ENCODE measurements around the gene SLC25A13. TPM values are rescaled to one million over a fixed set of nuclear protein-coding genes. Genes with fewer than 3 reads are reported as not detected.
"Not testable (repeated sequence)": the region's sequence is repeated elsewhere in the genome, so short reads cannot be mapped to it uniquely, and the experiment has no call there.

The SLC25A13 gene
- polyA plus RNA-seq, 1 donor = 47.9 TPM

- no peak for DNase-seq
These were observed 5.5 kb upstream of the SLC25A13 start for GRCh38 chr7:96327429-96327828.

DNA sequence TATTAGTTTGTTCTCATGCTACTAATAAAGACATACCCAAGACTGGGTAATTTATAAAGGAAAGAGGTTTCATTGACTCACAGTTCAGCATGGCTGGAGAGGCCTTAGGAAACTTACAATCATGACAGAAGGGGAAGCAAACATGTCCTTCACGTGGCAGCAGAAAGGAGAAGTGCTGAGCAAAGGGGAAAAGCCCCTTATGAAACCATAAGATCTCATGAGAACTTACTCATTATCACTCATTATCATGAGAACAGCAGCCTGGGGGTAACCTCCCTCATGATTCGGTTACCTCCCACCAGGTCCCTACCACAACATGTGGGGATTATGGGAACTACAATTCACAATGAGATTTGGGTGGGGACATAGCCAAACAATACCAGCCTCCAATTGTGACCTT, 4.9 kb upstream of the SLC25A13 start:
- not testable (repeated sequence) for DNase-seq

DNA sequence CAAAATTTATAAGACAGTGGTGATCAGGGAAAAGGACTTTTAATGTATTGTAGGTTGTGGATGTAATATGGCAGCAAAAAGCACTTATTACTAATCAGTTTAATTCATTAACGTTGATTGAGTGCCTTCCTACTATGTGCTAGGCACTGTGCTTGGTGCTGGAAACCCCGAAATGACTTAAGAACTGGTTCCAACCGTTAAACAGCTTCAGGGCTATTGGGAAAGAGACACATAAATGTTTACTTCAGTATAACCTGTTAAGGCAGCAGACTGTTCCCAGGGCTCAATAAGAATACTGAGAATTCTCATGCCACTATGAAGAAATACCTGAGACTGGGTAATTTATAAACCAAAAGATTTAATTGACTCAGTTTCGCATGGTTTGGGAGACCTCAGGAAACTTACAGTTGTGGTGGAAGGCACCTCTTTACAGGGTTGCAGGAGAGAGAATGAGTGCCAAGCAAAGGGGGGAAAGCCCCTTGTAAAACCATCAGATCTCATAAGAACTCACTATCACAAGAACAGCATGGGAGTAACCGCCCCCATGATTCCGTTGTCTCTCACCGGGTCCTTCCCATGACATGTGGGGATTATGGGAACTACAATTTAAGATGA, 1.1 kb upstream of the SLC25A13 start:
- no peak for DNase-seq

- no peak for DNase-seq
These were observed 436 bp upstream of the SLC25A13 start for GRCh38 chr7:96322373-96322695.

DNA sequence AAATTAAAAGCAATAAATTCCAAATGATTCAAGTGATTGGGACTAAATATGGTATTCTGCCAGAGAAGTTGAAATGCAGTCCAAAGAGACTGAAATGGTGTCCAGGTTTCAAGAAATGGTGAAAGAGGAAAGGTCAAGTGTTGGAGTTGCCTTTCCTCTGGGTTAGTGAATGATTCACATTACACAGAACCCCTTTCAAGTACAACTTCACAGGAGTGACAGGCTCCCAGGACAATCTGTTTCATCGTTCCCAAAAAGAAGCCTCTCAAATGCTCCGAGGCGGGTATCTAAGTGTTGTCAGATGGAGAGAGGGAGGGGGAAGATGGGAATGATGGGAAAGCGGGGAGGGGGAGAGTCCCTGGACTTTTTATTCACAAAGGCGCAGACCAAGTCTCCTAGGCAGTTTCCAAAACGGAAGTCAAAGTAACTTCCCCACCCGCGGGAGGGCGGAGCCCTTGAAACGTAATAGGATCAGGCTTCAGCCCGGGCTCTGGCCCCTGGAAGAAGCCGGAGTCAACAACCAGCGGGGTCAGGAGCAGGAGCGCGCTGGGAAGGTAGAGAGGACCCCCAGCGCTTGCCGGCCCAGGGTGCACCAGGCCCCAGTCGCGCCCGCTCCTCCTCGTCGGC, 754 bp downstream of the SLC25A13 start:
- peak; percentile 91 for DNase-seq

DNA sequence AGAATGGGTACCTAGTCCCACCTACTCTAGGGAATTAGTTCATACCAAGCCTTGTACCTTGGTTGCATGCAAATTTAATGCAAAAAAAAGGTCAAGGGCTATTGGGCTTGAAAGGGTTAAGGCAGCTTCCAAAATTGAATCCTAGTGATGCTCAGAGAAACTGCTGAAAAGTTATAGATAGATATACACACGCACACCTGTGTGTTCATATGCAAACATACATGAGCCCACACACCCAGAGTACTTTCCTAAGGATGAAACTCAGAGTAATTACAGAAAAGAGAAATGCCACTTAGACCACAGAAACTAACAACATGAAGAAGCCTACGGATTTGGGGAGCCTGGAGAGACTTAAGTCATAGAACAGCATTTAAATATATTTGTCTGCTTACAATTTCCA, 1.5 kb downstream of the SLC25A13 start:
- DNase-seq = no peak

- DNase-seq = no peak
These were observed 2.5 kb downstream of the SLC25A13 start for GRCh38 chr7:96319439-96319838.

- DNase-seq = no peak
These were observed 4.9 kb downstream of the SLC25A13 start for GRCh38 chr7:96316949-96317348.

- DNase-seq = no peak
These were observed 6.8 kb downstream of the SLC25A13 start for GRCh38 chr7:96315125-96315512.

DNA sequence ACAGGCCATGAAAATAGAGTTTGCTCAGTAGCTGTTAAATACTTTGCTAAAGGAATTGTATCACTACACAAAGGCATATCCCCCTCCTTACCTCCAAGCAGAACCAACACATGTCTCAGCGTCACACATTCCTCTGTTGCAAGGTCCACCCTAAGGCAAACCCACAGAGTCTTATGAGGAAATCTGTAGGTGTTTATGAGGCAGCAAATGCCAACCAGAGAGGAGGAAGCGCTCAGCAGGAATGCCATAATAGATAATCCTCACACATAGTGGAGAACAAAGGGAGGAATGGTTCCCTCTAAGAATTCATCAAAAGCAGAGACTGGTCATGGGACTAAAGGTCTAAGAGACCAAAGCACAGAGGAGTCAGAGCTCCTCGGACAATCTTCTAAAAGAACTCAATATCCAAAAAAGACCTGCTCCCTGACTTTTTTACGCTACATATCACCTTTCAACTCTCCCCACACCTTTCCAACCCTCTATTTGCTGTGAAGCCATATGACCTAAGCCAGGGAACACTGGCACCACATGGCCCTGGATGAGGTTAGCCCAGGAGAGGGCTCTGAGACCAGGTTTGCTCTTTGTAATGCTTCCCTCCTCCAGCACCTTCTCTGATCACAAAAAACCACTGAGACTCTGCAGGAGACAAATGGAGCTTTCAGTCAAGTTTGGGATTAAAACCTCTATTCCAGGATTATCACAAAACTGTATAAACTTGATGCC, 7.3 kb downstream of the SLC25A13 start:
- DNase-seq = no peak

DNA sequence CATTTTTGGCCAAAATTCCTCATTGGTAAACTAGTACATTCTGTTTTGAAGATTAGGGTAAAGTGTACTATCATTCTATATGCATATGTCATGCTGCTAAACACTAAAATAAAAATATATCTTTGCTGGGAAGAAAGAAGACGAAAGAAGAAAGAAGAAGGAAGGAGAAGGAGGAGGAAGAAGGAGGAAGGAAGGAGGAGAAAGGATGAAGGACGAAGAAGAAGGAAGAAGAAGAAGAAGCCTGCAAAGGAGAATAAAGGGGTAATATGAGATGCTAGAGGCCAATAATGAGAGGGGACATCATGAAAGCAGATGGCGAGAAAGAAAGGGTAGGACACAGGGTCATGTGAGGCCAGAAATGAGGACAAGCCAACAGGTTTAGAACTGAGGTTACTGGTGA, 8.0 kb downstream of the SLC25A13 start:
- DNase-seq = no peak

DNA sequence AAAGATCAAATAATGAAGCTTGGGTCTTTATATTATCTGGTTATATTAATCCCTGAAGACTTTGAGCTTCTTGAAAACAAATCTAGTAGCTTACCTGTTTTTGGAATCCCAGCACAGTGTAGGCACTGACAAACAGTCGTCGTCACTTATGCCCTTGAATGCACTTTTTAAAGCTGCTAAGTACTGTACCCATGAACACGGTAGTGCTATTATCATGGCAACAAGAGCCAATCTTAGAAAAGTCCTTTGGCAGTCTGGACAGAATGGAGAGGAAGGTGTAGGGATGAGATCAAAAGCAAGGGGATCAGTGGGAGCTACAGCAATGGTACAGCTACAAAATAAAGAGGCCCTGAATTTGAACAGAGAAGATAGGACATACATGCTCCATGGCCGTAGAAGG, 9.4 kb downstream of the SLC25A13 start:
- no peak for DNase-seq

- no peak for DNase-seq
These were observed 9.9 kb downstream of the SLC25A13 start for GRCh38 chr7:96311967-96312366.

DNA sequence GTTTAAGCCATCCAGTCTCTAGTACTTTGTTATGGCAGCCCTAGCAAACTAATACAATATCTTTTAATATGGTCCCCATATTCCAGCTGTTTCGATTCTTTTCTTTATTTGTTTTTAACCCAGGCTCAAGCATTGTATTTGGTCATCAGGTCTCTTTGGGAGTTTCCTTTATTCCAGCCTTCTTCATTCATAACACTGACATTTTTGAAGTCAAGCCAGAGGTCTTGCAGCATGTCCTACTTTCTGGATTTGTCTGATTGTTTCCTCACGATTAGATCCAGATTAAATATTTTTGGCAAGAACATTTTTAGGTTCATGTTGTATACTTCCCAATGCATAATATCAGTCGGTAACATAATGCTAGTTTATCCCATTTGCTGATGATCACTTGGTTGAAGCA, 11.8 kb downstream of the SLC25A13 start:
- no peak for DNase-seq

- DNase-seq = no peak
These were observed 13.0 kb downstream of the SLC25A13 start for GRCh38 chr7:96308950-96309263.

GRCh38 chr7:96308253-96308949, 13.5 kb downstream of the SLC25A13 start:
- no peak for DNase-seq

GRCh38 chr7:96306385-96307125, 15.3 kb downstream of the SLC25A13 start:
- DNase-seq = no peak

GRCh38 chr7:96305915-96306314, 16.0 kb downstream of the SLC25A13 start:
- no peak for DNase-seq

- DNase-seq = no peak
These were observed 17.3 kb downstream of the SLC25A13 start for GRCh38 chr7:96304573-96304972.

GRCh38 chr7:96303686-96304443, 18.0 kb downstream of the SLC25A13 start:
- no peak for DNase-seq

- DNase-seq = no peak
These were observed 18.7 kb downstream of the SLC25A13 start for GRCh38 chr7:96303105-96303685.

All from left kidney (tissue), 2 donors.